WTC11 (cell line): Measurements from ENCODE around the gene DECR2. TPM values are rescaled to one million over a fixed set of nuclear protein-coding genes. Genes with fewer than 3 reads are reported as not detected.

Source experiments
- ESRRA ChIP-seq: sonication (generic); formaldehyde crosslinking; IDR thresholded peaks from 2 replicates; pipeline ENCODE4 v1.8.1; 2022; ENCODE audit warnings: mild to moderate bottlenecking, missing genetic modification reagents, borderline replicate concordance
- JAZF1 ChIP-seq: fragments of 250-450 bp; sonication (Bioruptor Pico); IDR thresholded peaks from 2 replicates; pipeline ENCODE4 v1.9.0; 2021; ENCODE audit warnings: moderate library complexity, mild to moderate bottlenecking, inconsistent platforms
- MYBL2 ChIP-seq: sonication (generic); formaldehyde crosslinking; IDR thresholded peaks from 2 replicates; pipeline ENCODE4 v1.8.1; 2023; ENCODE audit warnings: mild to moderate bottlenecking, moderate library complexity, missing genetic modification reagents
- NFATC4 ChIP-seq: fragments of 250-450 bp; sonication (Bioruptor Pico); IDR thresholded peaks from 2 replicates; pipeline ENCODE4 v1.9.0; 2021; ENCODE audit warnings: mild to moderate bottlenecking
- NFE2L1 ChIP-seq: sonication (generic); formaldehyde crosslinking; IDR thresholded peaks from 2 replicates; pipeline ENCODE4 v1.8.1; 2023; ENCODE audit warnings: missing genetic modification reagents
- OVOL2 ChIP-seq: fragments of 250-450 bp; sonication (Bioruptor Pico); IDR thresholded peaks from 2 replicates; pipeline ENCODE4 v1.9.0; 2021; ENCODE audit warnings: mild to moderate bottlenecking, borderline replicate concordance
- ZNF423 ChIP-seq: fragments of 250-450 bp; sonication (Bioruptor Pico); IDR thresholded peaks from 2 replicates; pipeline ENCODE4 v2.1.2; 2022; ENCODE audit warnings: mild to moderate bottlenecking, moderate library complexity
- ZNF671 ChIP-seq: fragments of 250-450 bp; sonication (Bioruptor Pico); IDR thresholded peaks from 2 replicates; pipeline ENCODE4 v1.8.0; 2021; ENCODE audit warnings: mild to moderate bottlenecking
- total RNA-seq: library from RNA; stranded (reverse); gene quantifications from 3 replicates; pipeline ENCODE4 v1.2.3, GENCODE V29; 2021
- TF ChIP-seq, protein P1 (sequence below): sonication (generic); formaldehyde crosslinking; IDR thresholded peaks from 2 replicates; pipeline ENCODE4 v1.8.0; 2023; ENCODE audit warnings: mild to moderate bottlenecking, missing genetic modification reagents
- TF ChIP-seq, protein P2 (sequence below): sonication (generic); formaldehyde crosslinking; IDR thresholded peaks from 2 replicates; pipeline ENCODE4 v1.8.0; 2022; ENCODE audit warnings: mild to moderate bottlenecking, missing genetic modification reagents
- TF ChIP-seq, protein P3 (sequence below): sonication (generic); formaldehyde crosslinking; IDR thresholded peaks from 2 replicates; pipeline ENCODE4 v1.8.1; 2023; ENCODE audit warnings: mild to moderate bottlenecking, missing genetic modification reagents, moderate library complexity
- TF ChIP-seq, protein P4 (sequence below): sonication (generic); formaldehyde crosslinking; IDR thresholded peaks from 2 replicates; pipeline ENCODE4 v1.8.0; 2022; ENCODE audit warnings: mild to moderate bottlenecking, missing genetic modification reagents
- TF ChIP-seq, protein P5 (sequence below): fragments of 250-450 bp; sonication (Bioruptor Pico); IDR thresholded peaks from 2 replicates; pipeline ENCODE4 v1.9.0; 2021; ENCODE audit warnings: mild to moderate bottlenecking, borderline replicate concordance
- TF ChIP-seq, protein P6 (sequence below): fragments of 250-450 bp; sonication (Bioruptor Pico); IDR thresholded peaks from 2 replicates; pipeline ENCODE4 v1.9.0; 2021; ENCODE audit warnings: mild to moderate bottlenecking
- TF ChIP-seq, protein P7 (sequence below): sonication (generic); formaldehyde crosslinking; conservative IDR thresholded peaks from 2 replicates; pipeline ENCODE4 v1.8.1; 2022; ENCODE audit warnings: mild to moderate bottlenecking, missing genetic modification reagents

DECR2 gene
- total RNA-seq, 1 experiment from 2014 or later = 43.6 TPM

DNA sequence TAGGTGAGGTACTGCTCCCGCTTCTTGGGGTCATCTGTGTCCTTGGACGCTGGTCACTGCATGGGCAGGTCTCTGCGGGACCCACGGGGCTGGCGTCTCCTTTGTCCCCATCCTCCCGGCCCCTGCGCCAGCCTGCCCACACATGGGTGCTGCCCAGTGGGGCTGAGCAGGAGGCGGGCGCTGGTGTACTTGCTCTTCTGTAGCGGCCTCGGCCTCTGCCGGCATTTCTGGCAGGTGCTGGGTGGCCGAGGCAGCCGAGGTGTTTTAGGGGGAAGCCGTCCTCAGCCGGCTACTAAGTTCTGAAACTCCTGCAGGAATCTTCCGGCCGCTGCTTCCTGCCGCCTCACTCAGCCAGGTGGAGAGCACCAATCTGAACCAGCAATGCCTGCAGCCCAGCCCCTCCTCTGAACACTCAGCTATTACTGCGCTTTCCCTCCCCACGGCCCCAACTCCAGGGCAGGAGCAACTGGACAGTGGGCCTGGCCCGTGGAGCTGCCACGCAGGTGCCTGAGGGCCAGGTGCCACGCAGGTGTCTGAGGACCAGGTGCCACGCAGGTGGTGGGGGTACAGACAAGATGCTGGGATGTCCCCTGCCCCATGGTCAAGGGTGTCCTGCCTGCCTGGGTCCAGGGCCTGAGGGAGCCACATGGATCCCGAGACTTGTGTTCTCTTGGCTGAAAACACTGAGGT lies 10.0 kb downstream of the DECR2 start (continued):
- TF ChIP-seq, protein P1, sequence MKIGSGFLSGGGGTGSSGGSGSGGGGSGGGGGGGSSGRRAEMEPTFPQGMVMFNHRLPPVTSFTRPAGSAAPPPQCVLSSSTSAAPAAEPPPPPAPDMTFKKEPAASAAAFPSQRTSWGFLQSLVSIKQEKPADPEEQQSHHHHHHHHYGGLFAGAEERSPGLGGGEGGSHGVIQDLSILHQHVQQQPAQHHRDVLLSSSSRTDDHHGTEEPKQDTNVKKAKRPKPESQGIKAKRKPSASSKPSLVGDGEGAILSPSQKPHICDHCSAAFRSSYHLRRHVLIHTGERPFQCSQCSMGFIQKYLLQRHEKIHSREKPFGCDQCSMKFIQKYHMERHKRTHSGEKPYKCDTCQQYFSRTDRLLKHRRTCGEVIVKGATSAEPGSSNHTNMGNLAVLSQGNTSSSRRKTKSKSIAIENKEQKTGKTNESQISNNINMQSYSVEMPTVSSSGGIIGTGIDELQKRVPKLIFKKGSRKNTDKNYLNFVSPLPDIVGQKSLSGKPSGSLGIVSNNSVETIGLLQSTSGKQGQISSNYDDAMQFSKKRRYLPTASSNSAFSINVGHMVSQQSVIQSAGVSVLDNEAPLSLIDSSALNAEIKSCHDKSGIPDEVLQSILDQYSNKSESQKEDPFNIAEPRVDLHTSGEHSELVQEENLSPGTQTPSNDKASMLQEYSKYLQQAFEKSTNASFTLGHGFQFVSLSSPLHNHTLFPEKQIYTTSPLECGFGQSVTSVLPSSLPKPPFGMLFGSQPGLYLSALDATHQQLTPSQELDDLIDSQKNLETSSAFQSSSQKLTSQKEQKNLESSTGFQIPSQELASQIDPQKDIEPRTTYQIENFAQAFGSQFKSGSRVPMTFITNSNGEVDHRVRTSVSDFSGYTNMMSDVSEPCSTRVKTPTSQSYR (CRISPR knock-in tag) = no peak
- TF ChIP-seq, protein P2, sequence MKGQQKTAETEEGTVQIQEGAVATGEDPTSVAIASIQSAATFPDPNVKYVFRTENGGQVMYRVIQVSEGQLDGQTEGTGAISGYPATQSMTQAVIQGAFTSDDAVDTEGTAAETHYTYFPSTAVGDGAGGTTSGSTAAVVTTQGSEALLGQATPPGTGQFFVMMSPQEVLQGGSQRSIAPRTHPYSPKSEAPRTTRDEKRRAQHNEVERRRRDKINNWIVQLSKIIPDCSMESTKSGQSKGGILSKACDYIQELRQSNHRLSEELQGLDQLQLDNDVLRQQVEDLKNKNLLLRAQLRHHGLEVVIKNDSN (CRISPR knock-in tag) = no peak
- TF ChIP-seq NFATC4 (no peak), NFE2L1 (CRISPR knock-in tag) (no peak), MYBL2 (CRISPR knock-in tag) (no peak), ZNF671 (CRISPR knock-in tag) (no peak), ZNF423 (CRISPR knock-in tag) (no peak), JAZF1 (CRISPR knock-in tag) (no peak), ESRRA (no peak), OVOL2 (CRISPR knock-in tag) (no peak)
- TF ChIP-seq, protein P3, sequence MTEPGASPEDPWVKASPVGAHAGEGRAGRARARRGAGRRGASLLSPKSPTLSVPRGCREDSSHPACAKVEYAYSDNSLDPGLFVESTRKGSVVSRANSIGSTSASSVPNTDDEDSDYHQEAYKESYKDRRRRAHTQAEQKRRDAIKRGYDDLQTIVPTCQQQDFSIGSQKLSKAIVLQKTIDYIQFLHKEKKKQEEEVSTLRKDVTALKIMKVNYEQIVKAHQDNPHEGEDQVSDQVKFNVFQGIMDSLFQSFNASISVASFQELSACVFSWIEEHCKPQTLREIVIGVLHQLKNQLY = no peak
- TF ChIP-seq, protein P4, sequence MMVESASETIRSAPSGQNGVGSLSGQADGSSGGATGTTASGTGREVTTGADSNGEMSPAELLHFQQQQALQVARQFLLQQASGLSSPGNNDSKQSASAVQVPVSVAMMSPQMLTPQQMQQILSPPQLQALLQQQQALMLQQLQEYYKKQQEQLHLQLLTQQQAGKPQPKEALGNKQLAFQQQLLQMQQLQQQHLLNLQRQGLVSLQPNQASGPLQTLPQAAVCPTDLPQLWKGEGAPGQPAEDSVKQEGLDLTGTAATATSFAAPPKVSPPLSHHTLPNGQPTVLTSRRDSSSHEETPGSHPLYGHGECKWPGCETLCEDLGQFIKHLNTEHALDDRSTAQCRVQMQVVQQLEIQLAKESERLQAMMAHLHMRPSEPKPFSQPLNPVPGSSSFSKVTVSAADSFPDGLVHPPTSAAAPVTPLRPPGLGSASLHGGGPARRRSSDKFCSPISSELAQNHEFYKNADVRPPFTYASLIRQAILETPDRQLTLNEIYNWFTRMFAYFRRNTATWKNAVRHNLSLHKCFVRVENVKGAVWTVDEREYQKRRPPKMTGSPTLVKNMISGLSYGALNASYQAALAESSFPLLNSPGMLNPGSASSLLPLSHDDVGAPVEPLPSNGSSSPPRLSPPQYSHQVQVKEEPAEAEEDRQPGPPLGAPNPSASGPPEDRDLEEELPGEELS (CRISPR knock-in tag) = no peak
- TF ChIP-seq, protein P5, sequence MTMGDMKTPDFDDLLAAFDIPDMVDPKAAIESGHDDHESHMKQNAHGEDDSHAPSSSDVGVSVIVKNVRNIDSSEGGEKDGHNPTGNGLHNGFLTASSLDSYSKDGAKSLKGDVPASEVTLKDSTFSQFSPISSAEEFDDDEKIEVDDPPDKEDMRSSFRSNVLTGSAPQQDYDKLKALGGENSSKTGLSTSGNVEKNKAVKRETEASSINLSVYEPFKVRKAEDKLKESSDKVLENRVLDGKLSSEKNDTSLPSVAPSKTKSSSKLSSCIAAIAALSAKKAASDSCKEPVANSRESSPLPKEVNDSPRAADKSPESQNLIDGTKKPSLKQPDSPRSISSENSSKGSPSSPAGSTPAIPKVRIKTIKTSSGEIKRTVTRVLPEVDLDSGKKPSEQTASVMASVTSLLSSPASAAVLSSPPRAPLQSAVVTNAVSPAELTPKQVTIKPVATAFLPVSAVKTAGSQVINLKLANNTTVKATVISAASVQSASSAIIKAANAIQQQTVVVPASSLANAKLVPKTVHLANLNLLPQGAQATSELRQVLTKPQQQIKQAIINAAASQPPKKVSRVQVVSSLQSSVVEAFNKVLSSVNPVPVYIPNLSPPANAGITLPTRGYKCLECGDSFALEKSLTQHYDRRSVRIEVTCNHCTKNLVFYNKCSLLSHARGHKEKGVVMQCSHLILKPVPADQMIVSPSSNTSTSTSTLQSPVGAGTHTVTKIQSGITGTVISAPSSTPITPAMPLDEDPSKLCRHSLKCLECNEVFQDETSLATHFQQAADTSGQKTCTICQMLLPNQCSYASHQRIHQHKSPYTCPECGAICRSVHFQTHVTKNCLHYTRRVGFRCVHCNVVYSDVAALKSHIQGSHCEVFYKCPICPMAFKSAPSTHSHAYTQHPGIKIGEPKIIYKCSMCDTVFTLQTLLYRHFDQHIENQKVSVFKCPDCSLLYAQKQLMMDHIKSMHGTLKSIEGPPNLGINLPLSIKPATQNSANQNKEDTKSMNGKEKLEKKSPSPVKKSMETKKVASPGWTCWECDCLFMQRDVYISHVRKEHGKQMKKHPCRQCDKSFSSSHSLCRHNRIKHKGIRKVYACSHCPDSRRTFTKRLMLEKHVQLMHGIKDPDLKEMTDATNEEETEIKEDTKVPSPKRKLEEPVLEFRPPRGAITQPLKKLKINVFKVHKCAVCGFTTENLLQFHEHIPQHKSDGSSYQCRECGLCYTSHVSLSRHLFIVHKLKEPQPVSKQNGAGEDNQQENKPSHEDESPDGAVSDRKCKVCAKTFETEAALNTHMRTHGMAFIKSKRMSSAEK (CRISPR knock-in tag) = no peak
- TF ChIP-seq, protein P6, sequence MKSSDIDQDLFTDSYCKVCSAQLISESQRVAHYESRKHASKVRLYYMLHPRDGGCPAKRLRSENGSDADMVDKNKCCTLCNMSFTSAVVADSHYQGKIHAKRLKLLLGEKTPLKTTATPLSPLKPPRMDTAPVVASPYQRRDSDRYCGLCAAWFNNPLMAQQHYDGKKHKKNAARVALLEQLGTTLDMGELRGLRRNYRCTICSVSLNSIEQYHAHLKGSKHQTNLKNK (CRISPR knock-in tag) = no peak
- TF ChIP-seq, protein P7, sequence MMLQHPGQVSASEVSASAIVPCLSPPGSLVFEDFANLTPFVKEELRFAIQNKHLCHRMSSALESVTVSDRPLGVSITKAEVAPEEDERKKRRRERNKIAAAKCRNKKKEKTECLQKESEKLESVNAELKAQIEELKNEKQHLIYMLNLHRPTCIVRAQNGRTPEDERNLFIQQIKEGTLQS = no peak
